Nephron (organoid): ENCODE data around the gene ADORA2A.

ENCODE experiments used
- H3K27ac Mint-ChIP-seq, 3 experiments: 2 replicates each; pipeline ENCODE4 v1.8.0; 2020; ENCODE audit warnings: mixed read lengths in 3 of 3, mild to moderate bottlenecking in 2 of 3, moderate library complexity in 1 of 3
- H3K27me3 Mint-ChIP-seq: 2 replicates; pipeline ENCODE4 v1.8.0; 2021; ENCODE audit warnings: low read depth, mild to moderate bottlenecking, moderate library complexity, mixed read lengths
- H3K36me3 Mint-ChIP-seq: 2 replicates; pipeline ENCODE4 v1.8.0; 2020; ENCODE audit warnings: low read depth, mixed read lengths
- H3K4me1 Mint-ChIP-seq: 2 replicates; pipeline ENCODE4 v1.8.0; 2020; ENCODE audit warnings: mixed read lengths
- H3K4me3 Mint-ChIP-seq, 3 experiments: 2 replicates each; pipeline ENCODE4 v1.8.0; 2020; ENCODE audit warnings: mild to moderate bottlenecking in 3 of 3, mixed read lengths in 3 of 3, moderate library complexity in 2 of 3
- H3K9me3 Mint-ChIP-seq: 2 replicates; pipeline ENCODE4 v1.8.0; 2020; ENCODE audit warnings: mixed read lengths
- CTCF ChIP-seq, 3 experiments: fragments of 200-600 bp; sonication (generic); IDR thresholded peaks; one replicate each; pipeline ENCODE4 v1.5.0; 2021; ENCODE audit warnings: antibody characterized with exemption in 3 of 3; ENCODE audit not compliant: unreplicated experiment in 3 of 3

Gene ADORA2A

GRCh38 chr22:24420977-24421343 is 6.4 kb upstream of the ADORA2A start:
- Mint-ChIP-seq H3K36me3 (peaks cover 5% of the 10 kb centered on the region), H3K4me3 (no peak overlapping the region), H3K27me3 (peaks cover 25% of the 10 kb centered on the region), H3K27ac (no peak overlapping the region), H3K4me1 (no peaks in the 10 kb centered on the region), H3K9me3 (no peaks in the 10 kb centered on the region)
- no peak for TF ChIP-seq CTCF (IDR thresholded peaks at IDR 0.05; ENCODE audit: unreplicated experiment in 3 of 3)

DNA sequence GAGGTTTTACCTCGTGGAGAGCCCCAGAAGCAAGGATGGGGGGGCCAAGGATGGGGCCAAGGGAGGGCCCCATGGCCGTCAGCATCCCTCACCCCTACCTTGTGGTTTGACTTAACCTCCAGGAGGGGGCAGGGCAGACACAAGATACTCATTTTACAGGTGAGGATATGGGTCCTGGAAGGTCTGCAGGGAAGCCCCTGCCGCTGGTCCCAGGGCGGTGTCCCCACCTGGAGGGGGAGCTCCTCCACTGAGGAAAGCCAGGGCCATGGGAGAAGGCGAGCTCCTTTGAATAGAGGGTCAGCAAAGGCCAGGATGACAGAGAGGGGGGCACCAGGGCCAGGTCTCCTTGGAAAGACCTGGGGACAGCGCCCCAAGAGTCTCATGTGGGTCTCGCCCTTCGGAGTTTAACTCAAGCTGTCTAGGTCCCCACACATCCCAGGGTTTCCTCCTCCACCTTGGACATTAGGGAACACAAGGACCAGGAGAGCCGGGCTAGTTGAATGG is 5.9 kb upstream of the ADORA2A start:
- peak; percentile 22 to 30 (median 28) for TF ChIP-seq CTCF (IDR thresholded peaks at IDR 0.05; ENCODE audit: unreplicated experiment in 3 of 3)
- H3K36me3 Mint-ChIP-seq: peaks cover 1% of the 10 kb centered on the region
- H3K4me1 Mint-ChIP-seq: no peaks in the 10 kb centered on the region
- no peak overlapping the region for H3K27ac Mint-ChIP-seq
- peaks cover 30% of the 10 kb centered on the region for H3K27me3 Mint-ChIP-seq
- H3K9me3 Mint-ChIP-seq: no peaks in the 10 kb centered on the region
- H3K4me3 Mint-ChIP-seq: peak overlapping the region in 2 of 3 experiments; percentile 21 to 59

DNA sequence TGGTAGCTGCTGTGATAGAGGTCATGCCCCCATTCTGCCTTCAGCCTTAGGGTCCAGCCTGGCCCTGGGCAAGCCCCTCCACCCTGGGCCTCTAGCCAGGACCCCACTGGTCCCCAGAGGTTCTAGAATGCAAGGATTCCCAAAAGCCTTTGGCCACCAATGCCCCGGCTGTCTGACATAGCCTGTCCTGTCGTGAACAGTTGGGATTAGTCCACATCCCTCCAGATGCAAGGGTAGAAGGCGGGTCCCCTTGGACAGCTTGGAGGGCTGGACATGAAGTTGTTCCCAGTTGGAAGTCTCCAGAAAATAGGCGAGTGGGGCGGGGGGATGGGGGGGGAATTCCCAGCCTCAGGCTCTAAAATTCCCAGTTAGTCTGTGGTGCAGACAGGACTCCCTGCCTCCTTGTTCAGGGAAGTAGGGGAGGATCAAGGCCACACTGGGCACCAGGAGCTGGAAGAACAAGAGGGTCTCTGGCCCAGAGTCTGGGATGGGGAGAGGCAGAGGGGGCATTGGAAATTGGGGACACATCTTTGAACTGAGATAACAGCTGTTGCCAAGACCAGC is 5.2 kb upstream of the ADORA2A start:
- Mint-ChIP-seq H3K4me1 (no peaks in the 10 kb centered on the region), H3K27ac (no peak overlapping the region), H3K4me3 (peak overlapping the region; percentile 67 to 77 (median 74)), H3K9me3 (no peaks in the 10 kb centered on the region), H3K27me3 (peaks cover 35% of the 10 kb centered on the region), H3K36me3 (no peaks in the 10 kb centered on the region)
- no peak for TF ChIP-seq CTCF (IDR thresholded peaks at IDR 0.05; ENCODE audit: unreplicated experiment in 3 of 3)

GRCh38 chr22:24423519-24424000 is 3.8 kb upstream of the ADORA2A start:
- H3K9me3 Mint-ChIP-seq: no peaks in the 10 kb centered on the region
- TF ChIP-seq CTCF (IDR thresholded peaks at IDR 0.05; ENCODE audit: unreplicated experiment in 3 of 3): peak; percentile 90 to 96 (median 91)
- H3K36me3 Mint-ChIP-seq: no peaks in the 10 kb centered on the region
- H3K27me3 Mint-ChIP-seq: peaks cover 35% of the 10 kb centered on the region
- peaks cover 5% of the 10 kb centered on the region for H3K4me1 Mint-ChIP-seq
- no peak overlapping the region for H3K27ac Mint-ChIP-seq
- peak overlapping the region in 2 of 3 experiments; percentile 30 to 53 for H3K4me3 Mint-ChIP-seq

DNA sequence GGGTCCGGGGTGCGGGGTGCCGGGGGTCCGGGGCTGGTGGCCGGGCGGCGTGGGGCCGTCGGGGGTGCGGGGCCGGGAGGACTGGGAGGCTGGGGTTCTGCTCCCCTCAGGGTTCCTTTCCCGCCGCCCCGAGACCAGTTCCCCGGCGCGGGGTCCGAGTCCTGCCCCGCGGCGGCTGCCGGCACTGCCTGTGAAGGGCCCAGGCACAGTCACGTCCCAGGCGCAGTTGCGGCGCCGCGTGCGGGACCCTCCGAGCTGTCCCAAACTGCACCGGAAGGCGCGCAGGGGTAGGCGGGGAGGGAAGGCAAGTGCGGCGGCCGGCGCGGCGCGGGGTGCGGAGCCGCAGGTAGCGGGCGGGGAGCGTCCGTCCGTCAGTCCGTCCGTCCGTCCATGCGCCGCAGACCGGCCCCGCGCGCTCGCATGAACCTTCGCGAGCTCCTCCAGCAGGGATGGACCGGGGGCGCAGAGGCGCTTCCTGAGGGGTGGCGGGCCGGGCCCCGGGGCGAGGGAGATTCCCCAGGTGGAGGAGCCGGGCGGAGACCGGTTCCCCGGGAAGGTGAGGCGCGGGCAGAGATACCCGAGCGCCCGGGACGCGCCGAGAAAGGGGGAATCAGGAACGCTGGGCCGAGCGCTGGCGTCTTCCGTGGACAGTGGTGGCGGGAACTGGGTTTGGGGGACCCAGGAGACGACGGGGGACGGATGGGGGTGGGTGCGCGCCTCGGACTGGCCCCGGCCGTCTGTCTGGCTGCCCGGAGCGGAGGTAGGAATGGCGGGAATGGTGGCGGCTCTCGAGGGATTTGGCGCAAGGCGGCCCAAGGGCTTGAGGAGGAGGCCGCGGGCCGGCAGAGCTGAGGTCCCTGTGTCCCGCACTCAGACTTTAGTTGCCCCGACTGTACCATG is 3.1 kb upstream of the ADORA2A start:
- Mint-ChIP-seq H3K36me3 (no peaks in the 10 kb centered on the region), H3K9me3 (no peaks in the 10 kb centered on the region), H3K27ac (no peak overlapping the region), H3K4me3 (peak overlapping the region; percentile 58 to 71 (median 62)), H3K4me1 (peaks cover 12% of the 10 kb centered on the region), H3K27me3 (peaks cover 35% of the 10 kb centered on the region)
- no peak for TF ChIP-seq CTCF (IDR thresholded peaks at IDR 0.05; ENCODE audit: unreplicated experiment in 3 of 3)
